Choroid plexus epithelial cell (primary cell): ENCODE measurements around the gene ARAP1.

ENCODE experiments used
- DNase-seq: peaks from one replicate; pipeline ENCODE4 v3.0.0-alpha.2; 2010; ENCODE audit warnings: low read depth
- H3K4me3 ChIP-seq: 2 replicates; pipeline ENCODE4 v1.5.1; 2011; ENCODE audit warnings: low read depth, mild to moderate bottlenecking, control low read depth, low read length, moderate library complexity
- CTCF ChIP-seq: conservative IDR thresholded peaks from 2 replicates; pipeline ENCODE4 v1.5.1; 2011; ENCODE audit warnings: low read depth, mild to moderate bottlenecking, control low read depth, inconsistent platforms, low read length, moderate library complexity

ARAP1 gene

DNA sequence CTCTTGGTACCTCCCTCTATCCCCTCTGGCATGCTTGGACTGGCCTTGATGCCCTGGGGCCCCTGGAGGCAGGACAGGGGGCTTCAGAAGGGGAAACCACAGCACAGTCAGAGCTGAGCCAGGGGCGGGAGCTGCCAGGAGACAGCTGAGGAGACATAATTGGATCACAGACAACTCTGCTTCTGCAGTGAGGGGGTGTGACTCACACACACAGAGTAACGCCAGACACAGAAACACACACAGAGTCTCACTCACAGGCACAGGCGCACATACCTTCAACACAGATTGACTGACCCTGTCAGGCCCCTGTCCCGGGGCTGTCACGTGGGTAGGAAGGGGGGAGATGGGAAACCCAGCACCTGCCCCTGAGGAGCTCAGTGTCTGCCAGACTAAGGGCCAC is 21.1 kb upstream of the ARAP1 start:
- peak; percentile 94 for DNase-seq
- H3K4me3 ChIP-seq: no peak overlapping the region
- TF ChIP-seq CTCF: no peak

GRCh38 chr11:72772059-72772458 is 19.9 kb upstream of the ARAP1 start:
- no peak overlapping the region for H3K4me3 ChIP-seq
- TF ChIP-seq CTCF: no peak
- no peak for DNase-seq

DNA sequence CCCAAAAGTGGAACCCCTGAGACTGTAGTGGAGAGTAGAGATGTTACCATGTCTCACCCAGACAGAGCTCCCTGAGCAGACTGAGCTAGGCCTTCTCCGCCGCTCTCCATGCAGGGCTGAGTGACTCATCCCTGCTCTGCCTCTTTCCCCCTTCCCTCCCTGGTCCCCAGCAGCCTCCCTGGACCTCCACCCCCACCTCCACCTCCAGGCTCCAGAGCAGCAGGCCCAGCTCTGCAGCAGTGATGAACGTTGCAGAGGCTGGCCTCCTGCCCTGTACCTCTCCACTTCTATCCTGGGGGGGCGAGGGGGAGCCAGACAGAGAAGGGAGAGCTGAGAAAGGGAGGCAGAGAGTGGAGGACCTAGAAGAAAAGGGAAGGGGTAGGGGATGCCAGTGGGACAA is 19.3 kb upstream of the ARAP1 start:
- no peak for TF ChIP-seq CTCF
- no peak overlapping the region for H3K4me3 ChIP-seq
- DNase-seq: peak; percentile 66

DNA sequence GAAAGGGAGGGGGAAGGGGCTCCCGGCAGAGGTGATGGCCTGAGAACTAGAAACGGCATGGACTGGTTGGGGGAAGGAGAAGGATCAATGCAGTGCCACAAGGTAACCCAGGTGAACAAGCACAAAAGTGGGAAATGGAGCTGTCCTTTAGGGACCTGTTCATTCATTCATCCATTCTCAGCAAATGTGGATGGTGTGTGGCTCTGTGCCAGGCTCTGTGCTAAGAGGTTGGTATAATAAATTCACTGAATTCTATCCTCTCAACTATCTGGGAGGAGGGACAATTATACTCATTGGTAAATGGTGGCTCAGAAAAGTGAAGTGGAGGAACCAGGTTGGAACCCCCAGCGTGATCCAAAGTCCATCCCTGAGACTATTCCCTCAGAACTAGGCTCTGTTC is 18.6 kb upstream of the ARAP1 start:
- no peak for DNase-seq
- TF ChIP-seq CTCF: no peak
- H3K4me3 ChIP-seq: no peak overlapping the region

- H3K4me3 ChIP-seq: no peak overlapping the region
- peak; percentile 41 for DNase-seq
- TF ChIP-seq CTCF: no peak
Measured at GRCh38 chr11:72769680-72770079, 17.5 kb upstream of the ARAP1 start.

DNA sequence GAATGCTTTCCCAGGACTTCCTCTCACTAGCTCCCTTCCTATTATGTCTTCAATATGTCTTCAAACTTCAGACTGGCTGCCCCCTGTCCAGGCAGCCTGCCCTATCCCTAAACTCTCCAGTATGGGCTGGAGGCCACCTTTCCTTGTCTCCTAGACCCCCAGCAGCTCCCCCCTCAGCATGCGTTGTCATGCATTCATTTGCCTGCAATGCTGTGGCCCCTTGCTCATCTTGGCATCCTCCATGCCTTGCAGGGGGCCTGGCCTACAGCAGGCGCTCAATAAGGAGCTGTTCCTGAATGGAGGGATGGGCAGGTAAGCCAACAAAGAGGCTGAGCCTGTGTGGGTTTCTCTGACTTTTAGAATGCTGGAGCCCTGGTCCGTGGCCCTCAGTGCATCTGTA is 16.4 kb upstream of the ARAP1 start:
- no peak for TF ChIP-seq CTCF
- DNase-seq: no peak
- no peak overlapping the region for H3K4me3 ChIP-seq

GRCh38 chr11:72767203-72768062 is 15.2 kb upstream of the ARAP1 start:
- no peak for TF ChIP-seq CTCF
- no peak for DNase-seq
- H3K4me3 ChIP-seq: no peak overlapping the region
